ENCODE data around the gene SH2D4B.
"Not testable (repeated sequence)": the region's sequence is repeated elsewhere in the genome, so short reads cannot be mapped to it uniquely, and the experiment has no call there.

Gene SH2D4B

GRCh38 chr10:80526218-80526617 is 11.5 kb upstream of the SH2D4B start:
- no peak for DNase-seq

- no peak for DNase-seq
Measured at GRCh38 chr10:80526742-80527141, 11.0 kb upstream of the SH2D4B start.

GRCh38 chr10:80528185-80528700 is 9.5 kb upstream of the SH2D4B start:
- DNase-seq, result no peak

GRCh38 chr10:80528901-80529300 is 8.8 kb upstream of the SH2D4B start:
- no peak for DNase-seq

- DNase-seq, result no peak
Measured at GRCh38 chr10:80529604-80530003, 8.1 kb upstream of the SH2D4B start.

- DNase-seq, result no peak
Measured at GRCh38 chr10:80530251-80530650, 7.5 kb upstream of the SH2D4B start.

- no peak for DNase-seq
Measured at GRCh38 chr10:80530816-80531215, 6.9 kb upstream of the SH2D4B start.

- no peak for DNase-seq
Measured at GRCh38 chr10:80532571-80532970, 5.1 kb upstream of the SH2D4B start.

GRCh38 chr10:80534059-80534458 is 3.6 kb upstream of the SH2D4B start:
- DNase-seq, result not testable (repeated sequence)

- DNase-seq, result not testable (repeated sequence)
Measured at GRCh38 chr10:80534646-80535045, 3.1 kb upstream of the SH2D4B start.

GRCh38 chr10:80535671-80536360 is 1.9 kb upstream of the SH2D4B start:
- peak; percentile 27 for DNase-seq

- no peak for DNase-seq
Measured at GRCh38 chr10:80536361-80536835, 1.3 kb upstream of the SH2D4B start.

- no peak for DNase-seq
Measured at GRCh38 chr10:80537086-80537735, 491 bp upstream of the SH2D4B start.

GRCh38 chr10:80538481-80539185 is 931 bp downstream of the SH2D4B start:
- no peak for DNase-seq

GRCh38 chr10:80539421-80540031 is 1.8 kb downstream of the SH2D4B start:
- no peak for DNase-seq

GRCh38 chr10:80540136-80540535 is 2.4 kb downstream of the SH2D4B start:
- DNase-seq, result no peak

GRCh38 chr10:80540618-80540980 is 2.9 kb downstream of the SH2D4B start:
- DNase-seq, result no peak

GRCh38 chr10:80540981-80541750 is 3.5 kb downstream of the SH2D4B start:
- no peak for DNase-seq

GRCh38 chr10:80542053-80542452 is 4.4 kb downstream of the SH2D4B start:
- no peak for DNase-seq

- no peak for DNase-seq
Measured at GRCh38 chr10:80542652-80543318, 5.1 kb downstream of the SH2D4B start.

GRCh38 chr10:80543319-80543672 is 5.6 kb downstream of the SH2D4B start:
- DNase-seq, result not testable (repeated sequence)
